Colonic mucosa (tissue), 4 donors: ENCODE data around the gene CSMD2. TPM values are rescaled to one million over a fixed set of nuclear protein-coding genes. Genes with fewer than 3 reads are reported as not detected.
A peak's percentile ranks its signal among the peaks of the same experiment; 100 is the strongest.

Source experiments
- DNase-seq: peaks from one replicate; pipeline ENCODE4 v3.0.0-alpha.2; 2020
- H3K27ac ChIP-seq: fragments of 200-600 bp; one replicate; pipeline ENCODE4 v1.8.0; 2021
- H3K27me3 ChIP-seq: fragments of 200-600 bp; one replicate; pipeline ENCODE4 v1.8.0; 2021
- H3K36me3 ChIP-seq: fragments of 200-600 bp; one replicate; pipeline ENCODE4 v1.8.0; 2021
- H3K4me1 ChIP-seq: fragments of 200-600 bp; one replicate; pipeline ENCODE4 v1.8.0; 2021; ENCODE audit warnings: mild to moderate bottlenecking
- H3K4me3 ChIP-seq: fragments of 200-600 bp; one replicate; pipeline ENCODE4 v1.8.0; 2021
- H3K9ac ChIP-seq, 2 donors: one replicate each; pipeline ENCODE4 v1.7.0; 2013; ENCODE audit warnings: control low read depth in 2 of 2, low read depth in 2 of 2, low read length in 2 of 2
- H3K9me3 ChIP-seq: fragments of 200-600 bp; one replicate; pipeline ENCODE4 v1.8.0; 2021
- CTCF ChIP-seq: fragments of 200-600 bp; IDR thresholded peaks from one replicate; pipeline ENCODE4 v1.8.0; 2022; ENCODE audit warnings: antibody characterized with exemption, mild to moderate bottlenecking
- intact Hi-C: fragments of 100-400 bp; cut with DNase I; formaldehyde crosslinking; loops from one replicate; pipeline ENCODE4 v1.14.1; 2022
- total RNA-seq, 2 donors: library from RNA; stranded (reverse); fragmentation: NEBNext Ultra II Directional in 1 of 2; extraction: Animal tissue kit (Norgen Biotek cat#: 25700) in 1 of 2; gene quantifications; one replicate each; pipeline ENCODE4 v1.2.1, GENCODE V29; 2021
- donor health status: healthy.
- donor health status: DM: no; HTN: no; CAD: no.
- donor health status: DM: no; HTN: no; CAD: no.

CSMD2 gene
- total RNA-seq, 2 donors from 2014 or later = 0.05 to 0.10 TPM

- no peaks in the 10 kb centered on the region for H3K36me3 ChIP-seq
- intact Hi-C loops = no loop called here
- no peaks in the 10 kb centered on the region for H3K9me3 ChIP-seq
- no peaks in the 10 kb centered on the region for H3K4me1 ChIP-seq
- no peak overlapping the region for H3K4me3 ChIP-seq
- H3K9ac ChIP-seq = no peak overlapping the region
- H3K27me3 ChIP-seq = no peaks in the 10 kb centered on the region
- no peak for DNase-seq
- TF ChIP-seq CTCF = no peak
- no peak overlapping the region for H3K27ac ChIP-seq
These were observed 515.3 kb downstream of the CSMD2 start for GRCh38 chr1:33649759-33650158.

GRCh38 chr1:33643216-33643615 lies 521.8 kb downstream of the CSMD2 start:
- Histone ChIP-seq H3K27me3 (no peaks in the 10 kb centered on the region), H3K4me1 (no peaks in the 10 kb centered on the region), H3K4me3 (no peak overlapping the region), H3K36me3 (no peaks in the 10 kb centered on the region), H3K9me3 (no peaks in the 10 kb centered on the region), H3K9ac (no peak overlapping the region), H3K27ac (no peak overlapping the region)
- DNase-seq = no peak
- intact Hi-C loops = no loop called here
- TF ChIP-seq CTCF = no peak

- intact Hi-C loops = no loop called here
These were observed 523.8 kb downstream of the CSMD2 start for GRCh38 chr1:33641104-33641830.

GRCh38 chr1:33640114-33640660 lies 524.8 kb downstream of the CSMD2 start:
- H3K9ac ChIP-seq = no peak overlapping the region
- no peaks in the 10 kb centered on the region for H3K36me3 ChIP-seq
- no peaks in the 10 kb centered on the region for H3K27me3 ChIP-seq
- no peaks in the 10 kb centered on the region for H3K4me1 ChIP-seq
- no peak overlapping the region for H3K27ac ChIP-seq
- intact Hi-C loops = no loop called here
- H3K4me3 ChIP-seq = no peak overlapping the region
- no peaks in the 10 kb centered on the region for H3K9me3 ChIP-seq
- TF ChIP-seq CTCF = no peak
- DNase-seq = no peak

More at GRCh38 chr1:33641104-33641830, 523.8 kb downstream of the CSMD2 start:
- Histone ChIP-seq H3K36me3 (no peaks in the 10 kb centered on the region), H3K9ac (no peak overlapping the region), H3K9me3 (no peaks in the 10 kb centered on the region), H3K4me3 (no peak overlapping the region), H3K27ac (no peak overlapping the region), H3K4me1 (no peaks in the 10 kb centered on the region), H3K27me3 (no peaks in the 10 kb centered on the region)
- DNase-seq = no peak
- peak; percentile 23 for TF ChIP-seq CTCF

- Histone ChIP-seq H3K4me3 (no peak overlapping the region), H3K27ac (no peak overlapping the region), H3K36me3 (no peaks in the 10 kb centered on the region), H3K27me3 (no peaks in the 10 kb centered on the region), H3K9ac (no peak overlapping the region), H3K9me3 (no peaks in the 10 kb centered on the region), H3K4me1 (no peaks in the 10 kb centered on the region)
- DNase-seq = no peak
- intact Hi-C loops = no loop called here
- no peak for TF ChIP-seq CTCF
These were observed 527.1 kb downstream of the CSMD2 start for GRCh38 chr1:33637846-33638440.
